Measurements from ENCODE around the gene ZNF821. TPM values are rescaled to one million over a fixed set of nuclear protein-coding genes. Genes with fewer than 3 reads are reported as not detected.

The ZNF821 gene
- total and polyA plus RNA-seq, 4 donors: 5.4 to 9.9 (median 8.5) TPM

- no peak overlapping the region for H3K4me3 ChIP-seq (ENCODE audit: low read length in 2 of 2)
- no peak for ATAC-seq (ENCODE audit: low FRiP score)
- DNase-seq: no peak
- H3K27me3 ChIP-seq (ENCODE audit: control insufficient read depth in 1 of 2, insufficient read depth in 2 of 2, low read length in 1 of 2): no peaks in the 10 kb centered on the region
- no peak overlapping the region for H3K27ac ChIP-seq (ENCODE audit: low read depth in 1 of 2, low read length in 2 of 2)
- intact Hi-C loops (cut with DNase I): no loop called here
- no peaks in the 10 kb centered on the region for H3K9me3 ChIP-seq (ENCODE audit: control insufficient read depth, low read length)
- 94 to 95% methylated on average over 5 of the region's 5 CpGs for WGBS, 2 donors
- H3K4me1 ChIP-seq (ENCODE audit: control insufficient read depth in 1 of 2, insufficient read depth in 2 of 2, low read length in 2 of 2): no peaks in the 10 kb centered on the region
- H3K36me3 ChIP-seq (ENCODE audit: control insufficient read depth in 1 of 2, insufficient read depth in 2 of 2, low read length in 1 of 2): peaks cover 7 to 9% of the 10 kb centered on the region in 2 donors
These were observed 20.0 kb downstream of the ZNF821 start for GRCh38 chr16:71863995-71864394.

GRCh38 chr16:71859762-71860521, 24.0 kb downstream of the ZNF821 start:
- intact Hi-C loops (cut with DNase I): no loop called here
- no peaks in the 10 kb centered on the region for H3K4me1 ChIP-seq (ENCODE audit: control insufficient read depth in 1 of 2, insufficient read depth in 2 of 2, low read length in 2 of 2)
- H3K9me3 ChIP-seq (ENCODE audit: control insufficient read depth, low read length): no peaks in the 10 kb centered on the region
- no peak overlapping the region for H3K4me3 ChIP-seq (ENCODE audit: low read length in 2 of 2)
- peaks cover 6 to 7% of the 10 kb centered on the region in 2 donors for H3K36me3 ChIP-seq (ENCODE audit: control insufficient read depth in 1 of 2, insufficient read depth in 2 of 2, low read length in 1 of 2)
- 93% methylated on average over 32 of the region's 32 CpGs for WGBS, 2 donors
- no peaks in the 10 kb centered on the region for H3K27me3 ChIP-seq (ENCODE audit: control insufficient read depth in 1 of 2, insufficient read depth in 2 of 2, low read length in 1 of 2)
- peak overlapping the region in 1 of 2 donors; percentile 29 for H3K27ac ChIP-seq (ENCODE audit: low read depth in 1 of 2, low read length in 2 of 2)
- DNase-seq (no peak), ATAC-seq (ENCODE audit: low FRiP score) (no peak)

- no peaks in the 10 kb centered on the region for H3K27me3 ChIP-seq (ENCODE audit: control insufficient read depth in 1 of 2, insufficient read depth in 2 of 2, low read length in 1 of 2)
- H3K36me3 ChIP-seq (ENCODE audit: control insufficient read depth in 1 of 2, insufficient read depth in 2 of 2, low read length in 1 of 2): peaks cover 0 to under 1% of the 10 kb centered on the region in 2 donors
- WGBS, 2 donors: 76 to 80% methylated on average over 5 of the region's 5 CpGs
- H3K27ac ChIP-seq (ENCODE audit: low read depth in 1 of 2, low read length in 2 of 2): no peak overlapping the region
- DNase-seq (no peak), ATAC-seq (ENCODE audit: low FRiP score) (no peak)
- H3K9me3 ChIP-seq (ENCODE audit: control insufficient read depth, low read length): no peaks in the 10 kb centered on the region
- H3K4me3 ChIP-seq (ENCODE audit: low read length in 2 of 2): no peak overlapping the region
- intact Hi-C loops (cut with DNase I): no loop called here
- no peaks in the 10 kb centered on the region for H3K4me1 ChIP-seq (ENCODE audit: control insufficient read depth in 1 of 2, insufficient read depth in 2 of 2, low read length in 2 of 2)
These were observed 27.9 kb downstream of the ZNF821 start for GRCh38 chr16:71855937-71856662.

GRCh38 chr16:71854369-71854948, 29.5 kb downstream of the ZNF821 start:
- intact Hi-C loops (cut with DNase I): no loop called here
- Histone ChIP-seq H3K27me3 (ENCODE audit: control insufficient read depth in 1 of 2, insufficient read depth in 2 of 2, low read length in 1 of 2) (no peaks in the 10 kb centered on the region), H3K36me3 (ENCODE audit: control insufficient read depth in 1 of 2, insufficient read depth in 2 of 2, low read length in 1 of 2) (peaks cover 0 to 3% of the 10 kb centered on the region in 2 donors), H3K4me1 (ENCODE audit: control insufficient read depth in 1 of 2, insufficient read depth in 2 of 2, low read length in 2 of 2) (no peaks in the 10 kb centered on the region), H3K4me3 (ENCODE audit: low read length in 2 of 2) (no peak overlapping the region), H3K27ac (ENCODE audit: low read depth in 1 of 2, low read length in 2 of 2) (no peak overlapping the region), H3K9me3 (ENCODE audit: control insufficient read depth, low read length) (no peaks in the 10 kb centered on the region)
- WGBS, 2 donors: 66 to 68% methylated on average over 4 of the region's 4 CpGs
- DNase-seq (no peak), ATAC-seq (ENCODE audit: low FRiP score) (no peak)

- WGBS, 2 donors: 82 to 85% methylated on average over 4 of the region's 4 CpGs
- intact Hi-C loops (cut with DNase I): no loop called here
- Histone ChIP-seq H3K4me3 (ENCODE audit: low read length in 2 of 2) (no peak overlapping the region), H3K36me3 (ENCODE audit: control insufficient read depth in 1 of 2, insufficient read depth in 2 of 2, low read length in 1 of 2) (peaks cover 0 to 5% of the 10 kb centered on the region in 2 donors), H3K27me3 (ENCODE audit: control insufficient read depth in 1 of 2, insufficient read depth in 2 of 2, low read length in 1 of 2) (no peaks in the 10 kb centered on the region), H3K27ac (ENCODE audit: low read depth in 1 of 2, low read length in 2 of 2) (no peak overlapping the region), H3K4me1 (ENCODE audit: control insufficient read depth in 1 of 2, insufficient read depth in 2 of 2, low read length in 2 of 2) (no peaks in the 10 kb centered on the region), H3K9me3 (ENCODE audit: control insufficient read depth, low read length) (no peaks in the 10 kb centered on the region)
- ATAC-seq (ENCODE audit: low FRiP score): no peak
- no peak for DNase-seq
These were observed 30.6 kb downstream of the ZNF821 start for GRCh38 chr16:71853413-71853812.

- WGBS, 2 donors: 96 to 97% methylated on average over 4 of the region's 4 CpGs
- intact Hi-C loops (cut with DNase I): no loop called here
- Histone ChIP-seq H3K27ac (ENCODE audit: low read depth in 1 of 2, low read length in 2 of 2) (no peak overlapping the region), H3K36me3 (ENCODE audit: control insufficient read depth in 1 of 2, insufficient read depth in 2 of 2, low read length in 1 of 2) (peaks cover 0 to 5% of the 10 kb centered on the region in 2 donors), H3K4me1 (ENCODE audit: control insufficient read depth in 1 of 2, insufficient read depth in 2 of 2, low read length in 2 of 2) (no peaks in the 10 kb centered on the region), H3K9me3 (ENCODE audit: control insufficient read depth, low read length) (no peaks in the 10 kb centered on the region), H3K4me3 (ENCODE audit: low read length in 2 of 2) (no peak overlapping the region), H3K27me3 (ENCODE audit: control insufficient read depth in 1 of 2, insufficient read depth in 2 of 2, low read length in 1 of 2) (no peaks in the 10 kb centered on the region)
- no peak for DNase-seq
- ATAC-seq (ENCODE audit: low FRiP score): no peak
These were observed 31.4 kb downstream of the ZNF821 start for GRCh38 chr16:71852561-71852960.

- Histone ChIP-seq H3K36me3 (ENCODE audit: control insufficient read depth in 1 of 2, insufficient read depth in 2 of 2, low read length in 1 of 2) (peaks cover 0 to 5% of the 10 kb centered on the region in 2 donors), H3K9me3 (ENCODE audit: control insufficient read depth, low read length) (no peaks in the 10 kb centered on the region), H3K27ac (ENCODE audit: low read depth in 1 of 2, low read length in 2 of 2) (no peak overlapping the region), H3K27me3 (ENCODE audit: control insufficient read depth in 1 of 2, insufficient read depth in 2 of 2, low read length in 1 of 2) (no peaks in the 10 kb centered on the region), H3K4me3 (ENCODE audit: low read length in 2 of 2) (no peak overlapping the region), H3K4me1 (ENCODE audit: control insufficient read depth in 1 of 2, insufficient read depth in 2 of 2, low read length in 2 of 2) (no peaks in the 10 kb centered on the region)
- 93 to 95% methylated on average over 3 of the region's 3 CpGs for WGBS, 2 donors
- intact Hi-C loops (cut with DNase I): no loop called here
- DNase-seq (no peak), ATAC-seq (ENCODE audit: low FRiP score) (no peak)
These were observed 31.8 kb downstream of the ZNF821 start for GRCh38 chr16:71852158-71852557.

GRCh38 chr16:71851746-71852145, 32.2 kb downstream of the ZNF821 start:
- intact Hi-C loops (cut with DNase I): no loop called here
- no peak for ATAC-seq (ENCODE audit: low FRiP score)
- Histone ChIP-seq H3K9me3 (ENCODE audit: control insufficient read depth, low read length) (no peaks in the 10 kb centered on the region), H3K4me1 (ENCODE audit: control insufficient read depth in 1 of 2, insufficient read depth in 2 of 2, low read length in 2 of 2) (no peaks in the 10 kb centered on the region), H3K27me3 (ENCODE audit: control insufficient read depth in 1 of 2, insufficient read depth in 2 of 2, low read length in 1 of 2) (no peaks in the 10 kb centered on the region), H3K27ac (ENCODE audit: low read depth in 1 of 2, low read length in 2 of 2) (no peak overlapping the region), H3K36me3 (ENCODE audit: control insufficient read depth in 1 of 2, insufficient read depth in 2 of 2, low read length in 1 of 2) (peaks cover 0 to 5% of the 10 kb centered on the region in 2 donors), H3K4me3 (ENCODE audit: low read length in 2 of 2) (no peak overlapping the region)
- DNase-seq: no peak
- 92 to 93% methylated on average over 8 of the region's 8 CpGs for WGBS, 2 donors
